ENCODE data around the gene ERCC1.

ERCC1 gene

GRCh38 chr19:45358213-45358792, 65.4 kb downstream of the ERCC1 start:
- in situ Hi-C loops (cut with MboI; ENCODE audit: low pct_unique_long_range_greater_than_20kb, low sequenced_read_pairs, unreplicated experiment) = no loop called here
- TF ChIP-seq CTCF (IDR thresholded peaks at IDR 0.05; ENCODE audit: extremely low read depth, insufficient read depth, missing control alignments) = no peak
- no peak for DNase-seq (ENCODE audit: low spot score)

GRCh38 chr19:45357445-45357783, 66.3 kb downstream of the ERCC1 start:
- no peak for DNase-seq (ENCODE audit: low spot score)
- in situ Hi-C loops (cut with MboI; ENCODE audit: low pct_unique_long_range_greater_than_20kb, low sequenced_read_pairs, unreplicated experiment) = no loop called here
- TF ChIP-seq CTCF (IDR thresholded peaks at IDR 0.05; ENCODE audit: extremely low read depth, insufficient read depth, missing control alignments) = no peak

Measured in GM13977 (cell line).